Calu3 (cell line): Measurements from ENCODE around the gene IL1B. TPM values are rescaled to one million over a fixed set of nuclear protein-coding genes. Genes with fewer than 3 reads are reported as not detected.
A peak's percentile ranks its signal among the peaks of the same experiment; 100 is the strongest.

Experiments used
- BruUV-seq: library from RNA; stranded (reverse); fragments of 400-500 nt; replicated peaks from 2 replicates; lab custom pipeline; 2021; lab: Mats Ljungman, UMichigan
- CTCF ChIA-PET: fragments of 300-600 bp; sonication (Branson Sonifier 250); formaldehyde crosslinking; loops from one replicate; lab custom pipeline; 2022; ENCODE audit warnings: antibody characterized with exemption; lab: Charles Lee
- DNase-seq: peaks from one replicate; pipeline ENCODE4 v3.0.0; 2022
- H3K27ac Mint-ChIP-seq: one replicate; pipeline ENCODE4 v1.8.0; 2022; ENCODE audit warnings: mixed read lengths; ENCODE audit not compliant: unreplicated experiment
- H3K27me3 Mint-ChIP-seq: one replicate; pipeline ENCODE4 v1.8.0; 2022; ENCODE audit warnings: mixed read lengths; ENCODE audit not compliant: unreplicated experiment
- H3K36me3 Mint-ChIP-seq: one replicate; pipeline ENCODE4 v1.8.0; 2022; ENCODE audit warnings: mild to moderate bottlenecking, moderate library complexity, mixed read lengths; ENCODE audit not compliant: insufficient read depth, unreplicated experiment
- H3K4me1 Mint-ChIP-seq: one replicate; pipeline ENCODE4 v1.8.0; 2022; ENCODE audit warnings: mild to moderate bottlenecking, low read depth, mixed read lengths; ENCODE audit not compliant: unreplicated experiment
- H3K4me3 Mint-ChIP-seq: one replicate; pipeline ENCODE4 v1.8.0; 2022; ENCODE audit warnings: mild to moderate bottlenecking, low read depth, moderate library complexity, mixed read lengths; ENCODE audit not compliant: unreplicated experiment
- H3K9me3 Mint-ChIP-seq: one replicate; pipeline ENCODE4 v1.8.0; 2022; ENCODE audit warnings: low read depth, mixed read lengths; ENCODE audit not compliant: unreplicated experiment
- intact Hi-C: fragments of 100-400 bp; cut with micrococcal nuclease; formaldehyde crosslinking; loops from one replicate; pipeline ENCODE4 v1.10.0; 2022; ENCODE audit not compliant: unreplicated experiment
- total RNA-seq: library from RNA; stranded (reverse); gene quantifications from 2 replicates; pipeline ENCODE4 v1.2.3, GENCODE V29; 2022
- TF ChIP-seq, protein P1 (sequence below): fragments of 200-600 bp; IDR thresholded peaks from one replicate; pipeline ENCODE4 v1.8.0; 2022; ENCODE audit warnings: antibody characterized with exemption; ENCODE audit not compliant: unreplicated experiment

Gene IL1B
- total RNA-seq, 1 experiment from 2014 or later: 15.5 TPM

GRCh38 chr2:112883669-112884068 lies 47.1 kb upstream of the IL1B start:
- intact Hi-C loops: loop anchor here (5.0 kb wide), 1 partner anchor 71 kb away; no protein-coding TSS in a partner anchor
- Mint-ChIP-seq H3K27me3 (no peaks in the 10 kb centered on the region), H3K36me3 (peaks cover 13% of the 10 kb centered on the region), H3K4me3 (no peak overlapping the region), H3K27ac (peak overlapping the region; percentile 82), H3K9me3 (no peaks in the 10 kb centered on the region), H3K4me1 (peaks cover 69% of the 10 kb centered on the region)
- TF ChIP-seq, protein P1, sequence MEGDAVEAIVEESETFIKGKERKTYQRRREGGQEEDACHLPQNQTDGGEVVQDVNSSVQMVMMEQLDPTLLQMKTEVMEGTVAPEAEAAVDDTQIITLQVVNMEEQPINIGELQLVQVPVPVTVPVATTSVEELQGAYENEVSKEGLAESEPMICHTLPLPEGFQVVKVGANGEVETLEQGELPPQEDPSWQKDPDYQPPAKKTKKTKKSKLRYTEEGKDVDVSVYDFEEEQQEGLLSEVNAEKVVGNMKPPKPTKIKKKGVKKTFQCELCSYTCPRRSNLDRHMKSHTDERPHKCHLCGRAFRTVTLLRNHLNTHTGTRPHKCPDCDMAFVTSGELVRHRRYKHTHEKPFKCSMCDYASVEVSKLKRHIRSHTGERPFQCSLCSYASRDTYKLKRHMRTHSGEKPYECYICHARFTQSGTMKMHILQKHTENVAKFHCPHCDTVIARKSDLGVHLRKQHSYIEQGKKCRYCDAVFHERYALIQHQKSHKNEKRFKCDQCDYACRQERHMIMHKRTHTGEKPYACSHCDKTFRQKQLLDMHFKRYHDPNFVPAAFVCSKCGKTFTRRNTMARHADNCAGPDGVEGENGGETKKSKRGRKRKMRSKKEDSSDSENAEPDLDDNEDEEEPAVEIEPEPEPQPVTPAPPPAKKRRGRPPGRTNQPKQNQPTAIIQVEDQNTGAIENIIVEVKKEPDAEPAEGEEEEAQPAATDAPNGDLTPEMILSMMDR: no peak
- CTCF ChIA-PET: no interaction called here
- DNase-seq: no peak
- BruUV-seq: no TSS peak

DNA sequence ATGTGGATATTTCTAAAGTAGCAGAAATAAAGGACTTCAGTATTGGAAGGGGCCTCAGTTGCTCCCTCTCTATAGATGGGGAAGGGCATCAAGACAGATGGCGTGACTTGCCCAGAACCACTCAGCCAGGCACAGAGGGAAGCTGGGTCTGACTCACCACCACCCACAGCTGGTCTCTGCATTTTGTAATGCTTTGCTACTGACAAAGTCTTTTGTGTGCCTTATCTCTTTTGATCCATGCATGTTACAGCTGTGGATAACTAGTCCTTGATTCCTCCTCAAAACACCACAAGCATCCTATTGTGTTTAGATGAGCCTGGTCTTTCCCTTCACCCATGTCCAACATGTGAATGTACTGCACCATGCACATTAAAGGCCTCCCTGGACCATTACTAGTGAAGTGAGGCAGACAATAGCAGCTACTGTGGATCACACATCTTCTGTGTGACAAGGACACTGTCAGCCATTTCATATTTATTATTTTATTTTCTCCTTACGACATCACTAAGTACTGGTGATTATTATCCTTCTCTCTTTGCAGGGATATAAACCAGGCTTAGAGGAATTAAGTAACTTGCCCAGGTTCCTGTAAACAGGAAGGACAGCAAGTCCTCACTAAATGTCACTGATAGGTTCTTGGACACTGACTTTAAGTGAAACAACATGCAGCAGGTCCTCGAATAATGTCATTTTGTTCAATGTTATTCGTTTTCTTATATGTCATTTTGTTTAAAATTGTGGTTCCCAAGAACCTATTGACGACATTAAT lies 44.8 kb upstream of the IL1B start:
- H3K27me3 Mint-ChIP-seq: no peaks in the 10 kb centered on the region
- intact Hi-C loops: loop anchor here (5.0 kb wide), 1 partner anchor 69 kb away; no protein-coding TSS in a partner anchor
- peaks cover 13% of the 10 kb centered on the region for H3K36me3 Mint-ChIP-seq
- TF ChIP-seq, protein P1: no peak
- peaks cover 2% of the 10 kb centered on the region for H3K9me3 Mint-ChIP-seq
- CTCF ChIA-PET: interaction anchor here (0.6 to 1.0 kb wide), 7 partner anchors 12 to 132 kb away, joined by 3 to 4 read pairs (median 3); no protein-coding TSS in a partner anchor
- H3K4me3 Mint-ChIP-seq: no peak overlapping the region
- H3K4me1 Mint-ChIP-seq: peaks cover 67% of the 10 kb centered on the region
- BruUV-seq: no TSS peak
- peak overlapping the region; percentile 83 for H3K27ac Mint-ChIP-seq
- DNase-seq: peak; percentile 70

- H3K27me3 Mint-ChIP-seq: no peaks in the 10 kb centered on the region
- peak overlapping the region; percentile 83 for H3K27ac Mint-ChIP-seq
- H3K4me1 Mint-ChIP-seq: peaks cover 63% of the 10 kb centered on the region
- intact Hi-C loops: loop anchor here (5.0 kb wide), 1 partner anchor 68 kb away; no protein-coding TSS in a partner anchor
- H3K4me3 Mint-ChIP-seq: no peak overlapping the region
- BruUV-seq: no TSS peak
- peaks cover 2% of the 10 kb centered on the region for H3K9me3 Mint-ChIP-seq
- TF ChIP-seq, protein P1: no peak
- H3K36me3 Mint-ChIP-seq: peaks cover 13% of the 10 kb centered on the region
- CTCF ChIA-PET: interaction anchor here (0.7 to 1.0 kb wide), 4 partner anchors 11 to 131 kb away, joined by 3 to 4 read pairs (median 3); no protein-coding TSS in a partner anchor
- no peak for DNase-seq
Observed at GRCh38 chr2:112880696-112881095, 44.1 kb upstream of the IL1B start.

- peak overlapping the region; percentile 83 for H3K27ac Mint-ChIP-seq
- DNase-seq: no peak
Observed at GRCh38 chr2:112880091-112880531, 43.5 kb upstream of the IL1B start.

More at GRCh38 chr2:112880091-112880531, 43.5 kb upstream of the IL1B start:
- Mint-ChIP-seq H3K4me1 (peaks cover 58% of the 10 kb centered on the region), H3K4me3 (no peak overlapping the region), H3K36me3 (peaks cover 13% of the 10 kb centered on the region), H3K27me3 (no peaks in the 10 kb centered on the region), H3K9me3 (peaks cover 2% of the 10 kb centered on the region)
- BruUV-seq: no TSS peak
- TF ChIP-seq, protein P1: no peak
- CTCF ChIA-PET: no interaction called here
- intact Hi-C loops: loop anchor here (5.0 kb wide), 1 partner anchor 68 kb away; no protein-coding TSS in a partner anchor
